ENCODE results near the gene SLC35E1.

- no peak for TF ChIP-seq CTCF (IDR thresholded peaks at IDR 0.05)
- TF ChIP-seq POLR2A (IDR thresholded peaks at IDR 0.05) = no peak
These were observed 2.5 kb downstream of the SLC35E1 start for GRCh38 chr19:16569609-16570320.

All from vagina (tissue), 2 donors.